HCT116 (cell line): ENCODE data around the gene PPP3CB. TPM values are rescaled to one million over a fixed set of nuclear protein-coding genes. Genes with fewer than 3 reads are reported as not detected.

Experiments used
- ATAC-seq: fragments of 200-7000 bp; cut with Tn5 transposase; 2 replicates; pipeline ENCODE4 v1.9.1; 2020; ENCODE audit warnings: mild to moderate bottlenecking, moderate library complexity
- BruUV-seq: library from RNA; stranded (reverse); fragments of 400-500 nt; replicated peaks from 2 replicates; lab custom pipeline; 2021; lab: Mats Ljungman, UMichigan
- CTCF ChIA-PET: fragments of 300-600 bp; sonication (Branson Sonifier 250); formaldehyde crosslinking; loops from one replicate; lab custom pipeline; 2021; ENCODE audit warnings: antibody characterized with exemption; lab: Charles Lee
- POLR2A ChIA-PET: fragments of 300-600, 350-600 bp; sonication (Branson Sonifier 250); formaldehyde crosslinking; loops from one replicate; lab custom pipeline; 2021; ENCODE audit warnings: antibody characterized with exemption; lab: Charles Lee
- RAD21 ChIA-PET, 2 experiments: fragments of 300-600 bp; sonication (Branson Sonifier 250); formaldehyde crosslinking; loops; one replicate each; lab custom pipeline; 2023; ENCODE audit warnings: low total read pairs in 2 of 2; ENCODE audit not compliant: uncharacterized antibody in 2 of 2, unreplicated experiment in 2 of 2, low non-redundant PET in 1 of 2; lab: Charles Lee
- DNase-seq: peaks from one replicate; pipeline ENCODE4 v3.0.0-alpha.2; 2010; ENCODE audit warnings: low read depth, low spot score
- H2AFZ ChIP-seq: fragments of 200-600 bp; shearing (Covaris generic), sonication (generic); 2 replicates; pipeline ENCODE4 v1.6.1; 2017; ENCODE audit warnings: low read depth, mixed run types, mixed read lengths, antibody characterized with exemption, low read length; ENCODE audit not compliant: poor library complexity, severe bottlenecking
- H3K27ac ChIP-seq: 2 replicates; pipeline ENCODE4 v1.5.1; 2012; ENCODE audit warnings: low read depth, low read length
- H3K27me3 ChIP-seq: fragments of 200-600 bp; sonication (generic); 2 replicates; pipeline ENCODE4 v1.6.1; 2016; ENCODE audit warnings: mixed run types, low read length, mixed read lengths; ENCODE audit not compliant: insufficient read depth
- H3K36me3 ChIP-seq, 2 experiments: fragments of 200-500 bp in 1 of 2; fragments of 200-600 bp in 1 of 2; sonication (Bioruptor generic) in 1 of 2; sonication (generic) in 1 of 2; 2 replicates each; pipeline versions ENCODE4 v1.5.1 to v1.6.1; 2014 to 2016; ENCODE audit warnings: low read length in 2 of 2, inconsistent platforms in 1 of 2, mixed read lengths in 1 of 2, mixed run types in 1 of 2; ENCODE audit not compliant: insufficient read depth in 2 of 2, control insufficient read depth in 1 of 2
- H3K4me1 ChIP-seq, 2 experiments: fragments of 200-600 bp in 1 of 2; sonication (generic) in 1 of 2; 2 replicates each; pipeline versions ENCODE4 v1.5.1 to v1.6.1; 2012 to 2017; ENCODE audit warnings: low read length in 2 of 2, inconsistent platforms in 1 of 2, mild to moderate bottlenecking in 1 of 2, mixed read lengths in 1 of 2, mixed run types in 1 of 2, moderate library complexity in 1 of 2; ENCODE audit not compliant: insufficient read depth in 2 of 2, control insufficient read depth in 1 of 2
- H3K4me2 ChIP-seq: fragments of 200-600 bp; sonication (generic); 2 replicates; pipeline ENCODE4 v1.6.1; 2017; ENCODE audit warnings: mixed run types, low read length, mixed read lengths
- H3K4me3 ChIP-seq, 2 experiments: fragments of 200-600 bp in 1 of 2; sonication (generic) in 1 of 2; replicated peaks in 1 of 2; 2 replicates each; pipeline ENCODE4 v1.5.1; 2011 to 2016; ENCODE audit warnings: low read length in 2 of 2, control low read depth in 1 of 2, low read depth in 1 of 2, mild to moderate bottlenecking in 1 of 2, mixed read lengths in 1 of 2, mixed run types in 1 of 2
- H3K79me2 ChIP-seq: fragments of 200-600 bp; sonication (generic); 2 replicates; pipeline ENCODE4 v1.6.1; 2017; ENCODE audit warnings: mild to moderate bottlenecking, mixed run types, low read length, moderate library complexity, mixed read lengths; ENCODE audit not compliant: insufficient read depth
- H3K9ac ChIP-seq: fragments of 200-600 bp; sonication (generic); 2 replicates; pipeline ENCODE4 v1.6.1; 2016; ENCODE audit warnings: low read length, mixed read lengths
- H3K9me2 ChIP-seq: fragments of 200-600 bp; sonication (generic), shearing (Covaris generic); 2 replicates; pipeline ENCODE4 v1.6.1; 2017; ENCODE audit warnings: mixed run types, mild to moderate bottlenecking, moderate library complexity; ENCODE audit not compliant: insufficient read depth
- H3K9me3 ChIP-seq, 2 experiments: fragments of 200-500 bp in 1 of 2; fragments of 200-600 bp in 1 of 2; sonication (Bioruptor generic) in 1 of 2; sonication (generic) in 1 of 2; 2 replicates each; pipeline ENCODE4 v1.6.1; 2014 to 2017; ENCODE audit warnings: low read length in 2 of 2, mixed read lengths in 2 of 2, inconsistent platforms in 1 of 2, low read depth in 1 of 2, mild to moderate bottlenecking in 1 of 2, mixed run types in 1 of 2, moderate library complexity in 1 of 2; ENCODE audit not compliant: control insufficient read depth in 1 of 2, insufficient read depth in 1 of 2
- H4K20me1 ChIP-seq: fragments of 200-600 bp; sonication (generic), shearing (Covaris generic); 2 replicates; pipeline ENCODE4 v1.6.1; 2017; ENCODE audit warnings: mixed run types, mild to moderate bottlenecking, moderate library complexity; ENCODE audit not compliant: insufficient read depth
- EZH2phosphoT487 ChIP-seq: fragments of 200-600 bp; IDR thresholded peaks from 2 replicates; pipeline ENCODE4 v1.6.1; 2018; ENCODE audit warnings: antibody characterized with exemption, borderline replicate concordance
- FOSL1 ChIP-seq: IDR thresholded peaks from 2 replicates; pipeline ENCODE4 v1.6.1; 2012; ENCODE audit warnings: low read depth
- POLR2A ChIP-seq: IDR thresholded peaks from 2 replicates; pipeline ENCODE4 v1.7.0; 2011; ENCODE audit warnings: borderline replicate concordance; ENCODE audit not compliant: insufficient read depth, insufficient read length; ENCODE audit errors: extremely low read depth
- TCF7L2 ChIP-seq: IDR thresholded peaks from 2 replicates; pipeline ENCODE4 v1.7.0; 2011; ENCODE audit warnings: borderline replicate concordance, inconsistent platforms; ENCODE audit not compliant: insufficient read depth, insufficient read length; ENCODE audit errors: extremely low read depth
- ZFX ChIP-seq: fragments of 450-650 bp; IDR thresholded peaks from 2 replicates; pipeline ENCODE4 v1.6.1; 2017
- ZNF274 ChIP-seq: fragments of 200-500 bp; sonication (Bioruptor generic); IDR thresholded peaks from 2 replicates; pipeline ENCODE4 v1.6.1; 2014; ENCODE audit warnings: mild to moderate bottlenecking, low read depth, low read length, inconsistent platforms
- intact Hi-C: fragments of 100-400 bp; cut with micrococcal nuclease; formaldehyde crosslinking; loops from 2 replicates; pipeline ENCODE4 v1.10.0; 2022
- total RNA-seq: library from RNA; stranded (reverse); gene quantifications from one replicate; pipeline ENCODE4 v1.2.1, GENCODE V29; 2021; ENCODE audit not compliant: unreplicated experiment
- TF ChIP-seq, protein P1 (sequence below), 3 experiments: fragments of 200-600 bp in 1 of 3; sonication (generic) in 1 of 3; IDR thresholded peaks in 2 of 3; conservative IDR thresholded peaks in 1 of 3; 2 replicates each; pipeline ENCODE4 v1.5.1; 2012 to 2017; ENCODE audit warnings: low read depth in 2 of 3, low read length in 2 of 3, antibody characterized with exemption in 1 of 3, borderline replicate concordance in 1 of 3, control low read depth in 1 of 3, mild to moderate bottlenecking in 1 of 3, mixed read lengths in 1 of 3, mixed run types in 1 of 3, moderate library complexity in 1 of 3; ENCODE audit not compliant: insufficient read depth in 1 of 3
- TF ChIP-seq, protein P2 (sequence below): IDR thresholded peaks from 2 replicates; pipeline ENCODE4 v1.6.1; 2012

PPP3CB gene
- total RNA-seq, 1 experiment from 2014 or later, result 32.0 TPM

DNA sequence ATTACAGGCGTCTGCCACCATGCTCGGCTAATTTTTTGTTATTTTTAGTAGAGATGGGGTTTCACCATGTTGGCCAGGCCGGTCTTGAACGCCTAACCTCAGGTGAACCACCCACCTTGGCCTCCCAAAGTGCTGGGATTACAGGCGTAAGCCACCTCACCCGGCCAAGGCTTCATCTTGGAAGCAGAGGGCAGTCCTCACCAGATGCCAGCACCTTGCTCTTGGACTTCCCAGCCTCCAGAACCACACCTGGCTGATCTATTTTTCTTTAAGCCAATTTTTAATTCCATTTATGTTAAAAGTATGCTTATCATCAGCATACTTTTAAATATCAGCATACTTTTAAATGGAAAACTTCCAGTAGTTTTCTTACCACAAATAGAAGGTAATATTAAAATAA lies 94.2 kb downstream of the PPP3CB start:
- no peak overlapping the region for H3K9ac ChIP-seq
- ChIA-PET POLR2A (no interaction called here), CTCF (no interaction called here), RAD21 (no interaction called here)
- H3K9me3 ChIP-seq, result no peaks in the 10 kb centered on the region
- peaks cover 6 to 13% of the 10 kb centered on the region in 2 experiments for H3K36me3 ChIP-seq
- BruUV-seq, result no TSS peak
- no peak overlapping the region for H3K4me3 ChIP-seq
- no peaks in the 10 kb centered on the region; a peak in 1 of 4 replicates for H3K4me1 ChIP-seq
- H2AFZ ChIP-seq, result no peak overlapping the region
- H3K79me2 ChIP-seq, result peaks cover 82% of the 10 kb centered on the region
- no peak for TF ChIP-seq TCF7L2
- TF ChIP-seq FOSL1, result no peak
- TF ChIP-seq ZFX, result no peak
- no peak for TF ChIP-seq POLR2A
- TF ChIP-seq, protein P1, sequence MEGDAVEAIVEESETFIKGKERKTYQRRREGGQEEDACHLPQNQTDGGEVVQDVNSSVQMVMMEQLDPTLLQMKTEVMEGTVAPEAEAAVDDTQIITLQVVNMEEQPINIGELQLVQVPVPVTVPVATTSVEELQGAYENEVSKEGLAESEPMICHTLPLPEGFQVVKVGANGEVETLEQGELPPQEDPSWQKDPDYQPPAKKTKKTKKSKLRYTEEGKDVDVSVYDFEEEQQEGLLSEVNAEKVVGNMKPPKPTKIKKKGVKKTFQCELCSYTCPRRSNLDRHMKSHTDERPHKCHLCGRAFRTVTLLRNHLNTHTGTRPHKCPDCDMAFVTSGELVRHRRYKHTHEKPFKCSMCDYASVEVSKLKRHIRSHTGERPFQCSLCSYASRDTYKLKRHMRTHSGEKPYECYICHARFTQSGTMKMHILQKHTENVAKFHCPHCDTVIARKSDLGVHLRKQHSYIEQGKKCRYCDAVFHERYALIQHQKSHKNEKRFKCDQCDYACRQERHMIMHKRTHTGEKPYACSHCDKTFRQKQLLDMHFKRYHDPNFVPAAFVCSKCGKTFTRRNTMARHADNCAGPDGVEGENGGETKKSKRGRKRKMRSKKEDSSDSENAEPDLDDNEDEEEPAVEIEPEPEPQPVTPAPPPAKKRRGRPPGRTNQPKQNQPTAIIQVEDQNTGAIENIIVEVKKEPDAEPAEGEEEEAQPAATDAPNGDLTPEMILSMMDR (IDR thresholded peaks at IDR 0.05 in 2 of 3, conservative IDR thresholded peaks at IDR 0.05 in 1 of 3; ENCODE audit: borderline replicate concordance in 1 of 3, insufficient read depth in 1 of 3, low read depth in 2 of 3, low read length in 2 of 3), result no peak
- H3K27ac ChIP-seq, result no peak overlapping the region
- no peaks in the 10 kb centered on the region for H3K27me3 ChIP-seq
- DNase-seq (no peak), ATAC-seq (no peak)
- no peaks in the 10 kb centered on the region; the same call in 1 of the 2 replicates for H4K20me1 ChIP-seq
- H3K9me2 ChIP-seq, result no peaks in the 10 kb centered on the region
- H3K4me2 ChIP-seq, result no peak overlapping the region
- intact Hi-C loops, result no loop called here

DNA sequence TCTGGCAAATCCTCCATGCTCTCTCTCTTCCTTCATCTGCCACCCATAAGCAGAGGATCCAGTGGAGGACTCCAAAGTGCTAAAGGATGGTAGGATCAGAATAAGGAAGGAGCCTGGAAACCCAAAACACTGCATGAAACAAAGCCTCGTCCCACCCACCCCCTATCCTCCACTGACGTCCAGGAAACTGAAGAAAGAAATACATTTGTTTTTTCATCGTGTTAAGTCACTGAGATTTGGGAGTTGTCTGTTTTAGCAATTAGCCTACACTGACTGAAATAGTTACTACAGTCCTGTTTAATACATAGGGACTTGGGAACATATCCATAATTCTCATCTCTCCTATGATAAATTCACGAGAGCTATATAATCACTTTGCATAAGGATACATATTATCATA lies 96.8 kb downstream of the PPP3CB start:
- Histone ChIP-seq H3K9me2 (no peaks in the 10 kb centered on the region), H3K4me2 (no peak overlapping the region)

More for the DNA sequence above, 96.8 kb downstream of the PPP3CB start:
- H2AFZ ChIP-seq, result no peak overlapping the region
- ChIA-PET CTCF (no interaction called here), POLR2A (no interaction called here)
- intact Hi-C loops, result loop anchor here (10.0 kb wide), 1 partner anchor 134 kb away; no protein-coding TSS in a partner anchor
- H3K9ac ChIP-seq, result no peak overlapping the region
- DNase-seq (no peak), ATAC-seq (no peak)
- no TSS peak for BruUV-seq
- TF ChIP-seq ZNF274 (no peak), POLR2A (no peak), EZH2phosphoT487 (no peak)
- TF ChIP-seq, protein P2, sequence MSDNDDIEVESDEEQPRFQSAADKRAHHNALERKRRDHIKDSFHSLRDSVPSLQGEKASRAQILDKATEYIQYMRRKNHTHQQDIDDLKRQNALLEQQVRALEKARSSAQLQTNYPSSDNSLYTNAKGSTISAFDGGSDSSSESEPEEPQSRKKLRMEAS, result no peak
- TF ChIP-seq, all 23 proteins: peak for 0
- RAD21 ChIA-PET, result no interaction called here
- Histone ChIP-seq H3K79me2 (peaks cover 59% of the 10 kb centered on the region), H3K27ac (no peak overlapping the region), H4K20me1 (no peaks in the 10 kb centered on the region; the same call in 1 of the 2 replicates), H3K4me1 (no peaks in the 10 kb centered on the region), H3K36me3 (peaks cover 21% of the 10 kb centered on the region in 2 experiments), H3K9me3 (no peaks in the 10 kb centered on the region), H3K27me3 (no peaks in the 10 kb centered on the region), H3K4me3 (no peak overlapping the region)
